Stimulated activated CD4-positive, alpha-beta T cell treated with anti-CD3 and anti-CD28 coated beads, Interleukin-15, amount 100 ng/mL, for 48 hours (primary cell): ENCODE measurements around the gene SPRED3.

Source experiments
- DNase-seq, 2 donors: peaks; one replicate each; pipeline ENCODE4 v3.0.0-alpha.2; 2020; ENCODE audit warnings: low read depth in 2 of 2

SPRED3 gene

GRCh38 chr19:38417544-38418506 is 29.3 kb downstream of the SPRED3 start:
- DNase-seq = peak in 1 of 2 donors; percentile 59

GRCh38 chr19:38420935-38421334 is 32.4 kb downstream of the SPRED3 start:
- DNase-seq = no peak

GRCh38 chr19:38421856-38422255 is 33.4 kb downstream of the SPRED3 start:
- no peak for DNase-seq

GRCh38 chr19:38422438-38422837 is 33.9 kb downstream of the SPRED3 start:
- no peak for DNase-seq

GRCh38 chr19:38424272-38424671 is 35.8 kb downstream of the SPRED3 start:
- DNase-seq = no peak

- DNase-seq = no peak
Measured at GRCh38 chr19:38425222-38425809, 36.8 kb downstream of the SPRED3 start.

GRCh38 chr19:38425810-38426466 is 37.4 kb downstream of the SPRED3 start, which contains the start of gene RASGRP4:
Gene RASGRP4 (minus strand): TSS chr19:38426219. CDS start chr19:38426091, 128 bp downstream.
- DNase-seq = peak in 1 of 2 donors; percentile 43

GRCh38 chr19:38427035-38427677 is 38.7 kb downstream of the SPRED3 start:
- peak; percentile 55 to 62 for DNase-seq

GRCh38 chr19:38429055-38429810 is 40.7 kb downstream of the SPRED3 start:
- peak in 1 of 2 donors; percentile 40 for DNase-seq

GRCh38 chr19:38429811-38430156 is 41.3 kb downstream of the SPRED3 start:
- DNase-seq = no peak

GRCh38 chr19:38430931-38431330 is 42.4 kb downstream of the SPRED3 start:
- no peak for DNase-seq

GRCh38 chr19:38433268-38433733 is 44.8 kb downstream of the SPRED3 start, which contains the start of gene RYR1:
Gene RYR1 (plus strand): TSS chr19:38433691. CDS start chr19:38433830, 139 bp downstream.
- DNase-seq = peak in 1 of 2 donors; percentile 60

- no peak for DNase-seq
Measured at GRCh38 chr19:38434549-38435051, 46.1 kb downstream of the SPRED3 start.

GRCh38 chr19:38437295-38437694 is 48.8 kb downstream of the SPRED3 start:
- DNase-seq = no peak

GRCh38 chr19:38437917-38438316 is 49.4 kb downstream of the SPRED3 start:
- DNase-seq = no peak

- no peak for DNase-seq
Measured at GRCh38 chr19:38440592-38440991, 52.1 kb downstream of the SPRED3 start.

GRCh38 chr19:38441657-38442348 is 53.3 kb downstream of the SPRED3 start:
- DNase-seq = no peak

- DNase-seq = no peak
Measured at GRCh38 chr19:38442736-38443135, 54.2 kb downstream of the SPRED3 start.

GRCh38 chr19:38443458-38443999 is 55.0 kb downstream of the SPRED3 start:
- DNase-seq = no peak

- DNase-seq = no peak
Measured at GRCh38 chr19:38444026-38444425, 55.5 kb downstream of the SPRED3 start.
